K562 treated with DMSO at 1 percent for 12 hours (cell line): ENCODE results near the gene PCOLCE2. TPM values are rescaled to one million over a fixed set of nuclear protein-coding genes. Genes with fewer than 3 reads are reported as not detected.

Experiments used
- total RNA-seq: library from RNA; unstranded; fragments of 300-600 nt; gene quantifications from 2 replicates; pipeline ENCODE4 v1.2.3, GENCODE V29; 2022; ENCODE audit not compliant: insufficient read depth

The PCOLCE2 gene
- not detected in 2 replicates for total RNA-seq

GRCh38 chr3:142888481-142889211 is at the start of gene PCOLCE2:
Gene PCOLCE2 (minus strand): TSS chr3:142889083. CDS start chr3:142888896, 187 bp downstream.

Other genes with a start within 250 kb of the PCOLCE2 start
- gene TRPC1, start 165.0 kb downstream of the PCOLCE2 start, total RNA-seq = 5.9 and 6.3 TPM in 2 replicates
- gene PAQR9, start 74.6 kb upstream of the PCOLCE2 start, total RNA-seq = 0.25 TPM in 1 of 2 replicates, not detected in the other
- 11.1 and 40.6 TPM in 2 replicates for gene U2SURP, start 112.5 kb upstream of the PCOLCE2 start, total RNA-seq
- 20.8 and 30.2 TPM in 2 replicates for gene CHST2, start 230.7 kb upstream of the PCOLCE2 start, total RNA-seq